ENCODE measurements around the gene KCNJ11. TPM values are rescaled to one million over a fixed set of nuclear protein-coding genes. Genes with fewer than 3 reads are reported as not detected.
A peak's percentile ranks its signal among the peaks of the same experiment; 100 is the strongest.

Gene KCNJ11
- total and polyA plus RNA-seq, 10 of the 15 experiments (the other 5 are each of a cell fraction or from before 2014, with no cell fraction given) = 0.06 to 0.56 (median 0.21) TPM; not detected in 6

GRCh38 chr11:17389211-17389956, 925 bp upstream of the KCNJ11 start (continued):
- TF ChIP-seq IKZF1 (conservative IDR thresholded peaks at IDR 0.05) (peak; percentile 29; the same call in 1 of the 2 replicates), BRCA1 (IDR thresholded peaks at IDR 0.05; ENCODE audit: low read depth, low read length) (no peak), SP1 (IDR thresholded peaks at IDR 0.05; ENCODE audit: low read depth, low read length) (peak; percentile 43), LARP7 (IDR thresholded peaks at IDR 0.05) (no peak), E2F8 (IDR thresholded peaks at IDR 0.05; ENCODE audit: low read depth, partially characterized antibody) (no peak), BCL11A (IDR thresholded peaks at IDR 0.05; ENCODE audit: low read depth, low read length) (no peak), SIX5 (IDR thresholded peaks at IDR 0.05; ENCODE audit: low read depth, low read length, severe bottlenecking) (no peak), HDAC6 (IDR thresholded peaks at IDR 0.05; ENCODE audit: unreplicated experiment) (no peak), ZNF384 (IDR thresholded peaks at IDR 0.05; ENCODE audit: borderline replicate concordance, low read depth, low read length) (peak; percentile 42; the same call in 1 of the 2 replicates), SMC3 (IDR thresholded peaks at IDR 0.05; ENCODE audit: borderline replicate concordance, low read length) (peak; percentile 24; the same call in 1 of the 2 replicates), MTA3 (IDR thresholded peaks at IDR 0.05; ENCODE audit: borderline replicate concordance, low read length) (no peak)
- TF ChIP-seq, protein P1, sequence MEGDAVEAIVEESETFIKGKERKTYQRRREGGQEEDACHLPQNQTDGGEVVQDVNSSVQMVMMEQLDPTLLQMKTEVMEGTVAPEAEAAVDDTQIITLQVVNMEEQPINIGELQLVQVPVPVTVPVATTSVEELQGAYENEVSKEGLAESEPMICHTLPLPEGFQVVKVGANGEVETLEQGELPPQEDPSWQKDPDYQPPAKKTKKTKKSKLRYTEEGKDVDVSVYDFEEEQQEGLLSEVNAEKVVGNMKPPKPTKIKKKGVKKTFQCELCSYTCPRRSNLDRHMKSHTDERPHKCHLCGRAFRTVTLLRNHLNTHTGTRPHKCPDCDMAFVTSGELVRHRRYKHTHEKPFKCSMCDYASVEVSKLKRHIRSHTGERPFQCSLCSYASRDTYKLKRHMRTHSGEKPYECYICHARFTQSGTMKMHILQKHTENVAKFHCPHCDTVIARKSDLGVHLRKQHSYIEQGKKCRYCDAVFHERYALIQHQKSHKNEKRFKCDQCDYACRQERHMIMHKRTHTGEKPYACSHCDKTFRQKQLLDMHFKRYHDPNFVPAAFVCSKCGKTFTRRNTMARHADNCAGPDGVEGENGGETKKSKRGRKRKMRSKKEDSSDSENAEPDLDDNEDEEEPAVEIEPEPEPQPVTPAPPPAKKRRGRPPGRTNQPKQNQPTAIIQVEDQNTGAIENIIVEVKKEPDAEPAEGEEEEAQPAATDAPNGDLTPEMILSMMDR (IDR thresholded peaks at IDR 0.05 in 2 of 3, conservative IDR thresholded peaks at IDR 0.05 in 1 of 3; ENCODE audit: control insufficient read depth in 2 of 3, extremely low read depth in 1 of 3, insufficient read depth in 1 of 3, low read depth in 3 of 3, low read length in 3 of 3) = peak; percentile 37 to 72 (median 57); a peak in 5 of 6 replicates
